HG03175 (cell line): ENCODE data around the gene RASGEF1C.

ENCODE experiments used
- ATAC-seq: cut with Tn5 transposase; IDR thresholded peaks from one replicate; pipeline ENCODE4 v1.9.1; 2021; ENCODE audit warnings: mild to moderate bottlenecking, moderate library complexity; ENCODE audit not compliant: unreplicated experiment

The RASGEF1C gene

GRCh38 chr5:180209137-180209581 is at the start of gene RASGEF1C:
Gene RASGEF1C, minus strand, starts transcription at chr5:180209211. Its CDS starts 71,159 bp downstream, at chr5:180138052.
- ATAC-seq: peak; percentile 71

DNA sequence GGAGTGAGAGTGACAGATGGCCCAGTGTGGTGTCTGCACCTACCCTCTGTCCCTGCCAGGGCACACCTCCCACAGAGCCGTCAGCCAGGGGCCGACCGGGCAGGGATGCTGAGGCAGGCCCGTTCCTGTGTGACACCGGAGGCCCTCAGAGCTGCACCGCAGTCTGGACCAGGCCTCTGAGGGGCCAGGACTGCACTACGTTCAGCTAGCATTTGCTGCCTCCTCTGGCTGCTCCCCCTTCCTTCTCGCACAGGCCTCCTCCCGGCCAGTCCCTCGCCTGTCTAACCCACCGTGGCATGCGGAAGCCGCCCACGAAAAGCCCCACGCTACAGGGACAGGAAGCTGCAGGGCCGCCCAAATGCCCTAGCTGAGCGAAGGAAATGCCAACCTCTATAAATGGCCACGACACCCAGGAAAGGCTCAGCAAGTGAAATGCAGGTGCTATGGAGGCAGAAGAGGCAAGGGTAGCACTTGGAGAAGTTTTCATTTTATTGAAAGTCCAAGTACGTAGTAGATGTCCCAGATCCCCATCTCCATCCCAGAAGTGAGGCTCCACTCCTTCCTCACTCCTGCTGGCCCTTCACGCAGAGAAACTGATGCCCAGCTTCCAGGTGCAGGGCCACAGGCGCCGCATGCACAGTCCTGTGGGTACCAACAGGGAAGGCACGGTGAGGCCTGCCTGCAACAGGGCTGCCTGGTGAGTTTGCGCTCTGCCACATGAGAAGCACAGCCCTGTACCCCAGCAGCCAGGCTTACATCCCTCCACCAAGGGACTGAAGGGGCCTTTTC is 44.2 kb upstream of the RASGEF1C start:
- no peak for ATAC-seq

DNA sequence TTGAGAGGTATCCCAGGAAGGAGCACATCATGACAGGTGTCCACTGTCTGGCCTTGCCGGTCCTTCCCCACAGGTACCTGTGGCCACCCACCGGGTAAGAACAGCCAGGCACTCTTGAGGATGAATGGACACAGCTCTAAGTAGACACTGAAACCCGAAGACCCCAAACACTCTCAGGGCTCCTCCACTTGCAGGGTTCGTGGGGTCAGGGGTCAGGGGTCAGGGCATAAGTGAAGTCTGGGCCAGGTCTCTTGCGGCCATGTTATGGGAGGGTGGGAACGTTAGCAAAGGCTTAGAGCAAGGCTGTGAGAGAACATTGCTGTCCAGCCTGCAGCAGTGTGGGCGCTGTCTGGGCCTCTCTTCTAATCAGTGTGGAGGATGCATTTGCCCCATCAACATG is 42.9 kb upstream of the RASGEF1C start:
- no peak for ATAC-seq

DNA sequence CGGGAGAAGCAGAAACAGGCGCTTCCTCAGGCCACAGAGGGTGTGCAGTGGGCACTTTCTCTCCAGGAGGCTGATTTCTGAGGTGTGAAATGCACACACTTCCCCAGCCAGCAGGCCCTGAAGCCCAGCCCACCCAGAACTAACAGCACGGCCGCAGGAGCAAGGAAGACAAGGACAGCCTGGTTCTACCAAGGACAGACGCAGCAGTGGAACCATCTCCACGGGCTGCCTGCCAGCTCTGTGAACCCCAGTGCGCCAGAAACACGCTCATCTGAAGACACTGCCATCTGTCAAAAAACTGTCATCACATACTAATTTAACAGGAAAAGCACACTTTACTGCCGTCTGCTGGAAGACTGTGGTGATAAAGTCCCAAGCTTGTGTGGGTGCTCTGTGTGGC is 42.1 kb upstream of the RASGEF1C start:
- ATAC-seq: no peak

DNA sequence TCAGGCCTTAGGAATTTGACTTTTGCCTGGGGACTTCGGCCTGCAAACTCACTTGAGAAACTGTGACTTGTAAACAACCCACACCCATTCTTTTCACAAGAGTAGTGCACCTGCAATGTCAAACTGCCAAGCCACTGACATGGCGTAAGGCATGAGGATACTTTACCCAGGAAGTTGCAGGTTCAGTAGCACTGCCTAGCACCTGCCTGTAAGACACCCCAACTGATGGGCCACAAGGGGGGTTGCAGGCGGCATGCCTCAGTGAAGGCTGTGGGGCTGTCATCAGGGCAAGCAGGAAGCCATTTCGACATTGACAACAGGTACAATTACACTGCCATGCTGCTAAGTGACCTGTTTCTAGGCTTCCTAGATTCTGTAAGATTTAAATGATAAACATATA is 41.3 kb upstream of the RASGEF1C start:
- no peak for ATAC-seq

GRCh38 chr5:180241600-180241999 is 32.6 kb upstream of the RASGEF1C start:
- no peak for ATAC-seq

GRCh38 chr5:180238631-180239030 is 29.6 kb upstream of the RASGEF1C start:
- ATAC-seq: no peak

GRCh38 chr5:180235846-180236245 is 26.8 kb upstream of the RASGEF1C start:
- no peak for ATAC-seq

- ATAC-seq: no peak
Measured at GRCh38 chr5:180235077-180235476, 26.1 kb upstream of the RASGEF1C start.

DNA sequence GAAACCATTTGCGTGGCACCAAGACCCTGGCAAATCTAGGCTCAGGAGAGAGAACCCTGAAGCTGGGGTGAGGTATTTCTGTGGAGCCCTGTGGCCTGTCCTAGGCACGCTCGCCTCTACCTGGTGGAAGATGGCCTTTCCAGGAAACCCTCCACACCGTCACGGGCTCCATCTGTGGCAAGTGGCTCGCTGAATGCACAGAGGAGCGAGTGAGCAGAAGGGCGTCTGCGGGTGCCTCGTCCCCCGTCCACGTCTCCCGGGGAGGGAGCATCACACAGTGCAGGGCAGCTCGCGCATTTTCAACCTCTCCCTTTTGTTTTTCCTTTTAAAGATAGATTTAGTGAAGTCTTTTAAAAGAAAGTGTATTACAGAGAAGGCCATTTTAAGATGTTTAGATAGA is 25.3 kb upstream of the RASGEF1C start:
- no peak for ATAC-seq

- no peak for ATAC-seq
Measured at GRCh38 chr5:180233729-180234128, 24.7 kb upstream of the RASGEF1C start.

DNA sequence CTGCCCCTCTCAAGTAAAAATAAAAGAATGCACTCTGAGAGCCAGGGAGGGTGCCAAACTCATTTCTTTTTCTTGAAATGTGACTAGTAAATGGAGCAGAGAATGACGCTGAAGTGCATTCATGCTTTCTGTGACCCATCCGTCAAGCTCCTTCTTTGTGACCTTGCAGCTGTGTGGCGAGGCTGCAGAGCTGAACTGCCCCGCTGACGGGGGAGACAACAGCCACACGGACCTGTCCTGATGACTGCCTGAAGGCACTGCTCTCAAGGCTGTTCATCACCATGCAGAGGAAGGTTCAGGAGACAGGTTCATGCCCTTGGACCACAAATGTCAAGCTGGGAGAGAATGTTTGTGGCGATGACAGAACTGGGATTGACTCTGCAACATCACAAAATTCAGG is 21.0 kb upstream of the RASGEF1C start:
- no peak for ATAC-seq

GRCh38 chr5:180222056-180222455 is 13.0 kb upstream of the RASGEF1C start:
- no peak for ATAC-seq

DNA sequence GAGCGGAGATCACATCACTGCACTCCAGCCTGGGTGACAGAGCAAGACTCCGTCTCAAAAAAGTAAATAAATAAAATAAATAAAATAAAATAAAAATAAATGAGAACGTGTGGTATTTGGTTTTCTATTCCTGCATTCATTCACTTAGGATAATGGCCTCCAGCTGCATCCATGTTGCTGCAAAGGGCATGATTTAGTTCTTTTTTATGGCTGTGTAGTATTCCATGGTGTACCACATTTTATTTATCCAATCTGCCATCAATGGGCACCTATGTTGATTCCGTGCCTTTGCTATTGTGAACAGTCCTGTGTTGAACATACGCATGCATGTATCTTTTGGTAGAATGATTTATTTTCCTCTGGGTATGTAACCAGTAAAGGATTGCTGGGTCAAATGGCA is 8.8 kb upstream of the RASGEF1C start:
- ATAC-seq: no peak

DNA sequence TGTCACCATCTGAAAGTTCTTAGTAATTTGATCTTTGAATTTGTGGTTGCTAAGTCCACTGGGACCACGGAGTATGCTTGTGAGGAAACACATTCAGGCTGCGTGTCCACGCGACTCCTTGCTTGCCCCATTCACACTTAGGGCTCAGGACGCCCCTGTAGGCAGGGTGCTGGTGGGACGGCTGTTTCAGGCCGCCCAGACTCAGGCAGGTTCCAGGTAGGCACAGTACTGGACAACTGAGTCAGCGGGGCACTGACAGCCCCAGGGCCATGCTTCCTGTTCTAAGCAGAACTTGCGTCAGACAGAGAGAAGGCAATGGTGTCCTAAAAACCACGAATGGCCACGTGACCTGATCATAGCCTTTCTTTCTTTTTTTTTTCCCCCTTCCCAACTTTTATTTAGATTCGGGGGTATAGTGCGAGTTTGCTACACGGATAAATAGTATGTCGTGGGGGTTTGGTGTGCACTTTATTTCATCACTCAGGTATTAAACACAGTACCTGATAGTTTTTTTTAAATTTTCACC is 7.7 kb upstream of the RASGEF1C start:
- no peak for ATAC-seq

DNA sequence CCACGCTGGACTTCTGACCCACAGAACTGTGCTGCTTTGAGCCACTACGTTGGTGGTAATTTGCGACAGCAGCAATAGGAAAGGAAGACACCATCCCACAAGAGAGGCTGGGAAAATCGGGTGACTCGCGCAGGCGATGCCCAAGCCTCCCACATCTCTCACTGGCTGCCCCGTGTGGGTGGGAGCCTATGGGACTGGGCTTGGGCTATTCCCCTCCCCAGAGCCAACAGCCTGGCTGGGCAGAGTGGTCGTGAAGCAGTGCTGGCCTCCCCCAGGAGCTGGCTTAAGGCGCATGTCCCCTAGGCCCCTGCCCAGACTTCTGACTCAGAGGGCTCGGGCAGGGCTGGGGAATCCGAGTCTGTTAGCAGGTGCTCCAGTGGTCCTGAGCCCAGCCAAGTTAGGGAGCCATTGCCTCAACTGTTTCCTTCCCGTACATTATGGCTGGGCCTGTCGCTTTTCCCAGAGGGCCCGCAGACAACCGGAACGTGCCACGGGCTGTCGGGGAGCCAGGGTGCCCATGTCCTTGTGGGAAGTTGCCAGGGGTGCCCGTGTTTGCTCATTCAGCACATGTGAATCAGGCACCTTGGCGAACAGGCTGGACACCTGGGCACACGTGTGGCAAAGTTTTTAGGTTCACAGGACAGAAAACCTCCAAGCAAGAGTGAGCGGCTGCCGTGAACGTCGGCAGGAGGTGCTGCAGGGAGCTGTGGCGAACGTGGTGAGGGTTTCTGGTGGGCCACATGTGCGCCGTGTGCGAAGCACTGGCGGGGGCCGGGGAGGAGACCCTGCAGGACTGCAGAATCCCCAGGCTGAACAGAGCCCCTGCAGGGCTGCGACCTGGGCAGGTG is 7.0 kb upstream of the RASGEF1C start:
- no peak for ATAC-seq

DNA sequence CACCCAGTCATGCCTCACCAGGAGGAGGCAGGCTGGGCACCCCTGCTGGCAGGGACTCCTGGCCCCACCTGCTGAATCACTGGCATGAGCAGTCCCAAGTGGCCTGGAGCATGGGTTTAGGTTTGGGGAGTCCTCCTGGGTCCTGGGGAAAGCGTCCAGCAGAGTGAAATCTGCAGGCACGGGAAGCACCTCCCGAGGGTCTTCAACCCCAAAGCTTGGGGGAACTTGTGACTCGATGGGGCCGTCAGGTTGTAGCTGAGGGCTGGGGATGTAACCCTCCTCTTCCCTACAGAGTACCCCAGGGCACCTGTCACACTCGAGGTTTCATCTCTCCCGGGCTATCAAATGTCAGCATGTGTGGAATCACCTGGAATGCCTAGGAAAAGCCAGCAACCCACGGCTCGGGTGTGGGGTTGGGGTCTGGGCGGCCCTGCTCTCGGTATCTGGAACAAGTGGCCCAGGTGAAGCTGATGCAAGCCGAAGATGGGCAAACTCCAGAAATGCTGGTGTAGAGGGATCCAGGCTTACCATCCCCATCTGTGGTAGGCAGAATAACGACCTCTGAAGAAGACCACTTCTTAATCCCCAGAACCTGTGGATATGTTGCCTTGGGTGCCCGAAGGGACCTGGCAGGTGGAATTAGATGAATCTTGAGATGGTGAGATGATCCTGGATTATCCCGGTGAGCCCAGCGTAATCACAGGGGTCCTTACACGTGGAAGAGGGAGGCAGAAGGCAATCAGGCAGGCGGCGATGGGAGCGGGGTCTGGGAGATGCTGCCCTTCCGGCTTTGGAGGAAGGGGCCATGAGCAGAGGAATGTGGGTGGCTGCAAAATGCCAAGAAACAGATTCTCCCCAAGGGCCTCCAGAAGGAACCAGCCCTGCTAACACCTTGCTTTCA is 6.1 kb upstream of the RASGEF1C start:
- ATAC-seq: no peak

- ATAC-seq: no peak
Measured at GRCh38 chr5:180213657-180214207, 4.7 kb upstream of the RASGEF1C start.

DNA sequence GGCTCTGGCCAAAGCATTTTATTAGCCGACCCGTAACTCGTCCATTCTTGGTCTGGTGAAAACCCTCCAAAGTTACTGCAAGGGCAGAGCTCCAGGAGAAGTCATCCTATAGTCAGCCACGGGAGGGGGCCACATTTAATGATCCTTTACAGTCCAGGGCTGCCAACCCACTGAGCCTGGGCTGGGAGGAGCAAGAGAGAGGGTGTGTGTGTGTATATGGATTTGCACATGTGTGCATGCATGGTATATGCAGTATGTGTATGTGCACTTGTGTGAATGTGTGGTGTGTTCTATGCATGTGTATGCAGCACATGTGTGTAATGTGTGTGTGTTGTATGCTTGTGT is 4.2 kb upstream of the RASGEF1C start:
- no peak for ATAC-seq

DNA sequence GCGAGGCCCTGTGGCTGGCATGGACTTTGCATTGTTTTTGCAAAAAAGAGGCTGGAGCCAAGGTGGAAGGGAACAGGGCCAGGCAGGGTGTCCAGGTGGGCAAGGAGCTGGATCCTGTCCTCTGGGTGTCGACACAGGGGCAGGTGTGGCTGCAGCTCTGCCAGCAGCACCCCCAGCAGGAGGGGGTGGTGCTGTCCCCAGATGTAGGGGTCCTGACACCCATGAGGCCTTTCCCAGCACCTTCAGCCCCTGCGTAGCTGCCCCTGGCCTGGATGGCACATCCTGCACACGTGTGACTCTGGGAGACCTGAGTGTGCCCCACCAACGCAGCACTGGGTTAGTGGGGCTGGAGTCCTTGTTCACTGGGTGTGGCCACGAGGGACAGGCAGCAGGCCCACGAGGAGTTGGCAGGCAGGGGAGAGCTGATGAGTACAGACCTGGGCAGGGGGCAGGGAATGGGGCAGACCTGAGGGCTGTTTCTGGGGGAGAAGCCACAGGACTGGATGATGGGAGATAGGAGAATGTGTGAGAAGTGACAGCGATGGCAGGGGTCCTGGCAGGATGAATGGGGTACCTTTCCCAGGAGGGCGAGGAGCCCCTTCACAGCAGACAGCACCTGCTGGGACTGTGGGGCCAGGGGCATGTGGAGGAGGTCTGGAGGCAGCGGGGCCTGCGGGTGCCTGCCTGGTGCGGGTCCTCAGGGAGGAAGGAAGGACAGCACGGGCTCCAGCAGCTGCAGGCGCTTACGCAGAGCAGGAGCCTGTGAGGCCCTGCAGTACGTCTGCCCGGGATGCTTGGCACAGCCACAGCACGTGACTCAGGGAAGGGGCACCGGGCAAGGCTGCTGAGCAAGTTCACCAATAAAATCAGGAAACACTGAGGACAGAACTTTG is 3.6 kb upstream of the RASGEF1C start:
- ATAC-seq: no peak
